Pancreas (tissue), 10 donors: ENCODE measurements around the gene RIOK2. TPM values are rescaled to one million over a fixed set of nuclear protein-coding genes. Genes with fewer than 3 reads are reported as not detected.

Experiments used
- ATAC-seq, 4 donors: fragments of 200-7000 bp; cut with Tn5 transposase; one replicate each; pipeline versions ENCODE4 v1.8.0 to v1.9.1; 2020; ENCODE audit warnings: mild to moderate bottlenecking in 4 of 4, moderate library complexity in 4 of 4
- DNase-seq, 6 donors: peaks; one replicate each; pipeline ENCODE4 v3.0.0-alpha.2; 2020
- FAIRE-seq: peaks from 2 replicates; lab custom pipeline; 2012; peaks lifted over from hg19 to GRCh38; lab: Jason Lieb, UNC
- H3K27ac ChIP-seq, 4 donors: fragments of 200-600 bp; sonication (generic); 1 replicate in 3 of 4; 2 replicates in 1 of 4; pipeline versions ENCODE4 v1.5.0 to v1.8.0; 2020
- H3K27me3 ChIP-seq, 4 donors: fragments of 200-600 bp; one replicate each; pipeline ENCODE4 v1.8.0; 2021
- H3K36me3 ChIP-seq, 3 donors: fragments of 200-600 bp; sonication (generic) in 1 of 3; one replicate each; pipeline versions ENCODE4 v1.5.0 to v1.8.0; 2020 to 2021
- H3K4me1 ChIP-seq, 3 donors: fragments of 200-600 bp; one replicate each; pipeline ENCODE4 v1.8.0; 2021
- H3K4me3 ChIP-seq, 4 donors: fragments of 200-600 bp; sonication (generic) in 2 of 4; one replicate each; pipeline versions ENCODE4 v1.5.0 to v1.8.0; 2020 to 2021
- H3K9me3 ChIP-seq, 4 donors: fragments of 200-600 bp; one replicate each; pipeline ENCODE4 v1.8.0; 2021
- WGBS, 2 donors: extraction: QIAGEN DNeasy Blood & Tissue Kit; methylation state at CpG; one replicate each; pipeline ENCODE4 v1.1.7; 2013; 5-methylcytosine and 5-hydroxymethylcytosine counted together
- intact Hi-C, 3 donors: fragments of 100-400 bp; cut with DNase I; formaldehyde crosslinking; loops; one replicate each; pipeline versions ENCODE4 v1.11.1 to v1.14.2; 2022
- polyA plus RNA-seq, 2 donors: library from polyadenylated mRNA; stranded (reverse); fragments of 200-250 nt; gene quantifications; one replicate each; pipeline ENCODE4 v1.2.3, GENCODE V29; 2013
- total RNA-seq, 6 donors: library from RNA; stranded (reverse); fragmentation: NEBNext Ultra II Directional in 4 of 6; extraction: Animal tissue kit (Norgen Biotek cat#: 25700) in 4 of 6; gene quantifications; one replicate each; pipeline versions ENCODE4 v1.2.1 to v1.2.4, GENCODE V29; 2021 to 2023
- TF ChIP-seq, protein P1 (sequence below), 4 donors: fragments of 200-600 bp; sonication (generic) in 3 of 4; IDR thresholded peaks; one replicate each; pipeline versions ENCODE4 v1.5.0 to v1.8.0; 2021; ENCODE audit warnings: antibody characterized with exemption in 4 of 4
- donor health status: healthy with polysubstance abuse.
- donor health status: DM: no; HTN: no; CAD: no; lungs with moderate emphysema.
- donor health status: DM: no; HTN: no; CAD: no.
- donor health status: control.
- donor health status: control.
- donor health status: Bipolar disorder and iron deficiency.
- donor health status: DM: yes; HTN: yes; CAD: no.
- donor health status: DM: no; HTN: no; CAD: no.
- donor health status: DM: no; HTN: no; CAD: no.
- donor health status: DM: yes; HTN: yes; CAD: no.

Gene RIOK2
- total and polyA plus RNA-seq, 8 donors = 7.6 to 18.7 (median 11.1) TPM

DNA sequence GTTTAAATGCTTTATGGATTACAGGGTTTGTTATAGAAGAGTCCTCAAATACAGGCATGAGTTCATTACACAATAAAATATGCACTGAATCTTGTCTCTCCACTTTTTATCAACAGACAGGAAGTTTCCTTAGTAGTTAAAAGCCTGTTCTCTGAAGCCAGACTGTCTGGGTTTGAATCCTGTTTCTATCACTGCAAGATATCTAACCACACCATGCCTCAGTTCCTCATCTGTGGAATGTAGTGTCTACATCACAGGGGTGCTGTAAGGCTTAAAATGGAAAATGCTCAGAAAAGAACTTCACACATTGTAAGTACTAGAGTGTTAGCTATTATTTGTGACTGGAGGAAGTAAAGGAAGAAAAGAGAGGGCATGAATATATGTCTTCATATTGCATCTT, 49.9 kb downstream of the RIOK2 start:
- FAIRE-seq (no peak), ATAC-seq (no peak), DNase-seq (no peak)
- Histone ChIP-seq H3K9me3 (no peaks in the 10 kb centered on the region), H3K36me3 (no peaks in the 10 kb centered on the region), H3K4me3 (no peak overlapping the region), H3K27ac (no peak overlapping the region), H3K27me3 (no peaks in the 10 kb centered on the region), H3K4me1 (no peaks in the 10 kb centered on the region)
- TF ChIP-seq, protein P1, sequence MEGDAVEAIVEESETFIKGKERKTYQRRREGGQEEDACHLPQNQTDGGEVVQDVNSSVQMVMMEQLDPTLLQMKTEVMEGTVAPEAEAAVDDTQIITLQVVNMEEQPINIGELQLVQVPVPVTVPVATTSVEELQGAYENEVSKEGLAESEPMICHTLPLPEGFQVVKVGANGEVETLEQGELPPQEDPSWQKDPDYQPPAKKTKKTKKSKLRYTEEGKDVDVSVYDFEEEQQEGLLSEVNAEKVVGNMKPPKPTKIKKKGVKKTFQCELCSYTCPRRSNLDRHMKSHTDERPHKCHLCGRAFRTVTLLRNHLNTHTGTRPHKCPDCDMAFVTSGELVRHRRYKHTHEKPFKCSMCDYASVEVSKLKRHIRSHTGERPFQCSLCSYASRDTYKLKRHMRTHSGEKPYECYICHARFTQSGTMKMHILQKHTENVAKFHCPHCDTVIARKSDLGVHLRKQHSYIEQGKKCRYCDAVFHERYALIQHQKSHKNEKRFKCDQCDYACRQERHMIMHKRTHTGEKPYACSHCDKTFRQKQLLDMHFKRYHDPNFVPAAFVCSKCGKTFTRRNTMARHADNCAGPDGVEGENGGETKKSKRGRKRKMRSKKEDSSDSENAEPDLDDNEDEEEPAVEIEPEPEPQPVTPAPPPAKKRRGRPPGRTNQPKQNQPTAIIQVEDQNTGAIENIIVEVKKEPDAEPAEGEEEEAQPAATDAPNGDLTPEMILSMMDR (IDR thresholded peaks at IDR 0.05) = no peak
- intact Hi-C loops = no loop called here

DNA sequence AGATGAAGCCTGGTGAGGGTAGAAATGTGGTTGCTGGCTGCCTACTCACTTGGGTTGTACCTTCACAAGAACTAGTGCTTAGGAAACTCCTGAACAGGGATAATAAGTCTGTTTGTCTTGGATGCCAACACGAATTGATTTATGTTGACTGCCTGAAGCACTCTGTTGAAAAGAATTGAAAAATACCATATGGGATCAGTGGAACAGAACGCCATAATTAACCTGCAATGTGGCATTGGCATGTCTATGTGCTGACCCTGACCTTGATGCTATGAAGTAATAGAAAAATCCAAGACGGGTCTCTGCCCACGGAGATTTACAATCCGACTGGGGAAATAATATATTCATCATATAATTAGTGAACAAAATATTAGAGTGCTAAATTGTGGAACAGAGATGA, 51.1 kb downstream of the RIOK2 start:
- H3K27me3 ChIP-seq = no peaks in the 10 kb centered on the region
- H3K27ac ChIP-seq = no peak overlapping the region
- intact Hi-C loops = no loop called here
- WGBS, 2 donors = 58 to 62% methylated on average over 5 of the region's 5 CpGs
- H3K4me3 ChIP-seq = no peak overlapping the region
- no peaks in the 10 kb centered on the region for H3K36me3 ChIP-seq
- DNase-seq (no peak), FAIRE-seq (no peak), ATAC-seq (no peak)
- no peaks in the 10 kb centered on the region for H3K9me3 ChIP-seq
- H3K4me1 ChIP-seq = no peaks in the 10 kb centered on the region
- TF ChIP-seq, protein P1 (IDR thresholded peaks at IDR 0.05) = no peak

DNA sequence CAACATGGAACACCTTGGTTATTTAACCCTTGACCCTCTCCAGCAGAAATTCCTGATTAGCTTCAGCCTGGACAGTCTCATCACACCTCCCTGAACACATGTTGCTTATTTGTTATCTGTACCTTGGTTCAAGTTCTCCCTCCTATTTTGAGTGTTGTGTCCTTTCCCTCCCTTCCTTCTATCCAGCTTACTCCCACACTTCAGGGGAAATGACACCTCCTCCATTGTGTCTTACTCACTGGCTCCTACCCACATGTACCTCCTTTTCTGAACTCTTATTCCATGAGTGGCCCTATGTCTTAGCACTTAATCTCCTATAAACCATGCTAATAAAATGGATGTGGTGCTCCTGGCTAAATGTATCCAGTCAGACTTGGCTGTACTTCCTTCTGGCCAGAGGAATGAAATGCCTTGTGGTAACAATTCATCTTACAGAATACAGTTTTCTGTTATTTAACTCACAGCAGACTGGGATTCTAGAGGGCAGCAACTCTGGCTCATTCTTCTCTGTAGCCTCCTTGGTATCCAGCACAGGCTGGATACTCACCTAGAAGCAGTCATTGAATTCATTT, 51.8 kb downstream of the RIOK2 start:
- H3K27ac ChIP-seq = no peak overlapping the region
- H3K36me3 ChIP-seq = no peaks in the 10 kb centered on the region
- H3K9me3 ChIP-seq = no peaks in the 10 kb centered on the region
- H3K27me3 ChIP-seq = no peaks in the 10 kb centered on the region
- TF ChIP-seq, protein P1 (IDR thresholded peaks at IDR 0.05) = no peak
- no peak for ATAC-seq
- no peaks in the 10 kb centered on the region for H3K4me1 ChIP-seq
- no peak for DNase-seq
- no peak for FAIRE-seq
- no peak overlapping the region for H3K4me3 ChIP-seq
- intact Hi-C loops = no loop called here

DNA sequence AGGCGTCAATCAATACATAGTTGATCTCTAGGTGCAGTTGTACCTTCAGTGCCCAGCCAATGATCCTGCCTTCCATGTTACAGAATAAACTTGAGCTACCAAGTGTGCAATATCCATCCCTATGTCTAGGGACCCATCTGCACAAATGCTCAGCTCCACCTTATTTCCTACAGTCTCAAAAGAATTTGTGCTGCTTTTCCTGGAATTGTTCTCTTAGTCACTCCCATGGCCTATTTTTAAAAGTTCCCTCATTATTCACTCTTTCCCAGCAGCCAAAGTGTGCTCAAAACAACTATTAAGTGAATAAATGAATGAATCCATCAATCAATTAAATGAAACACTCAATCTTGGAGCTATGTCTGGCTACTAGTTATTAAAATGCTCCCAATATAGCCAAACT, 55.3 kb downstream of the RIOK2 start:
- intact Hi-C loops = no loop called here
- Histone ChIP-seq H3K27me3 (no peaks in the 10 kb centered on the region), H3K27ac (no peak overlapping the region), H3K4me1 (no peaks in the 10 kb centered on the region), H3K36me3 (no peaks in the 10 kb centered on the region), H3K9me3 (no peaks in the 10 kb centered on the region), H3K4me3 (no peak overlapping the region)
- 96 to 97% methylated on average over 1 of the region's 1 CpG for WGBS, 2 donors
- FAIRE-seq (no peak), ATAC-seq (no peak), DNase-seq (no peak)
- TF ChIP-seq, protein P1 (IDR thresholded peaks at IDR 0.05) = no peak

DNA sequence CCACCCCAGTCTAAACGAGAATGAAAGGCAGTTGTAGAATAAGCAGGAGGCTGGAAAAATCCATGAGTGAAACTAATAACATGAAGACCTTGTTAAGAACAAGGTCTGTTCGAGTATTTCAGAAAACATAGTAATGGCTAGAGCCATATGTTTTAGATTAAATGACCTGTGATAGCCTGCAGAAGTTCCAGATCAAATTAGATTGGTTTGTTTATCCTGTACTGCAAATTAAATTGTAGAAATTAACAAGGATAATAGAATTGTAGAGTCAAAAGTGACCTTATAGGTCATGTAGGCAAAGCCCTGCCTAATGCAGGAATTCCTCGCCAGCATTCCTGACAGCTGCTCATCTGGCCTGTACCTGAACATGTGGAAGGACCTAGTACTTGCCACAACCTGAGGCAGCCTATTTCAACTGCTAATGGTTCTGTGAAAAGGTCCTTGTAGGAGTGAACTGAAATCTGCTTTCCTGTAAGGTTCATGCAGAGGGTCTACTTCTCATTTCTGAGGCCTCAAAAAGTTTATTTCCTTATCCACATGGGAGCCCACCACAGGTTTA, 57.8 kb downstream of the RIOK2 start:
- TF ChIP-seq, protein P1 (IDR thresholded peaks at IDR 0.05) = no peak
- no peak for FAIRE-seq
- 65% methylated on average over 3 of the region's 3 CpGs for WGBS, 2 donors

More for the DNA sequence above, 57.8 kb downstream of the RIOK2 start:
- Histone ChIP-seq H3K4me1 (no peaks in the 10 kb centered on the region), H3K9me3 (no peaks in the 10 kb centered on the region), H3K27ac (no peak overlapping the region), H3K27me3 (no peaks in the 10 kb centered on the region), H3K4me3 (no peak overlapping the region), H3K36me3 (no peaks in the 10 kb centered on the region)
- no peak for DNase-seq
- no peak for ATAC-seq
- intact Hi-C loops = no loop called here
